Naive thymus-derived CD4-positive, alpha-beta T cell (primary cell): ENCODE measurements around the gene UMODL1. TPM values are rescaled to one million over a fixed set of nuclear protein-coding genes. Genes with fewer than 3 reads are reported as not detected.
"Not testable (repeated sequence)": the region's sequence is repeated elsewhere in the genome, so short reads cannot be mapped to it uniquely, and the experiment has no call there.

Experiments used
- ATAC-seq: fragments of 150-1000 bp; cut with Tn5 transposase; 2 replicates; pipeline ENCODE4 v1.10.0; 2021; ENCODE audit warnings: mild to moderate bottlenecking, moderate library complexity
- CTCF ChIA-PET: fragments of 350-600 bp; sonication (Branson Sonifier 250); formaldehyde crosslinking; loops from one replicate; lab custom pipeline; 2021; ENCODE audit warnings: antibody characterized with exemption; lab: Charles Lee
- POLR2A ChIA-PET: fragments of 350-600 bp; sonication (Branson Sonifier 250); formaldehyde crosslinking; loops from one replicate; lab custom pipeline; 2021; ENCODE audit warnings: antibody characterized with exemption, inconsistent platforms; lab: Charles Lee
- DNase-seq, 9 donors: peaks; one replicate each; pipeline versions ENCODE4 v3.0.0 to v3.0.0-alpha.2; 2020 to 2022; ENCODE audit warnings: mixed read lengths in 1 of 9
- H3K27ac ChIP-seq: one replicate; pipeline ENCODE4 v1.7.0; 2013; ENCODE audit warnings: mild to moderate bottlenecking, low read depth, low read length, moderate library complexity
- H3K27me3 ChIP-seq, 2 donors: one replicate each; pipeline ENCODE4 v1.7.0; 2013; ENCODE audit warnings: low read length in 2 of 2, mild to moderate bottlenecking in 2 of 2, moderate library complexity in 2 of 2; ENCODE audit not compliant: control insufficient read depth in 2 of 2, insufficient read depth in 2 of 2
- H3K36me3 ChIP-seq, 3 experiments: 1 replicate in 2 of 3; 2 replicates in 1 of 3; pipeline ENCODE4 v1.7.0; 2013; ENCODE audit warnings: low read length in 3 of 3, mild to moderate bottlenecking in 3 of 3, moderate library complexity in 1 of 3; ENCODE audit not compliant: insufficient read depth in 3 of 3, control insufficient read depth in 2 of 3
- H3K4me1 ChIP-seq, 2 donors: one replicate each; pipeline ENCODE4 v1.7.0; 2013; ENCODE audit warnings: low read length in 2 of 2, mild to moderate bottlenecking in 2 of 2, moderate library complexity in 1 of 2; ENCODE audit not compliant: control insufficient read depth in 2 of 2, insufficient read depth in 2 of 2
- H3K4me3 ChIP-seq: 2 replicates; pipeline ENCODE4 v1.7.0; 2013; ENCODE audit warnings: mild to moderate bottlenecking, low read length
- H3K9me3 ChIP-seq, 3 experiments: 1 replicate in 2 of 3; 2 replicates in 1 of 3; pipeline ENCODE4 v1.7.0; 2013; ENCODE audit warnings: low read length in 3 of 3; ENCODE audit not compliant: control insufficient read depth in 2 of 3
- H3K27ac Mint-ChIP-seq, 9 donors: one replicate each; pipeline ENCODE4 v1.8.0; 2020 to 2022; ENCODE audit warnings: mixed read lengths in 9 of 9, mild to moderate bottlenecking in 8 of 9, moderate library complexity in 5 of 9, inconsistent platforms in 2 of 9
- H3K27me3 Mint-ChIP-seq, 5 donors: one replicate each; pipeline ENCODE4 v1.8.0; 2021 to 2022; ENCODE audit warnings: mixed read lengths in 5 of 5, mild to moderate bottlenecking in 1 of 5
- H3K36me3 Mint-ChIP-seq, 5 donors: one replicate each; pipeline ENCODE4 v1.8.0; 2020 to 2022; ENCODE audit warnings: mixed read lengths in 5 of 5, mild to moderate bottlenecking in 3 of 5, inconsistent platforms in 1 of 5
- H3K4me1 Mint-ChIP-seq, 7 donors: one replicate each; pipeline ENCODE4 v1.8.0; 2020 to 2022; ENCODE audit warnings: mixed read lengths in 7 of 7, mild to moderate bottlenecking in 3 of 7, inconsistent platforms in 1 of 7
- H3K4me3 Mint-ChIP-seq, 10 donors: one replicate each; pipeline ENCODE4 v1.8.0; 2020 to 2022; ENCODE audit warnings: mild to moderate bottlenecking in 10 of 10, mixed read lengths in 10 of 10, moderate library complexity in 6 of 10, inconsistent platforms in 2 of 10
- H3K9me3 Mint-ChIP-seq, 11 donors: one replicate each; pipeline ENCODE4 v1.8.0; 2020 to 2022; ENCODE audit warnings: mixed read lengths in 11 of 11, mild to moderate bottlenecking in 4 of 11, inconsistent platforms in 1 of 11, moderate library complexity in 1 of 11
- intact Hi-C, 2 donors: fragments of 100-400 bp; cut with micrococcal nuclease; formaldehyde crosslinking; loops; one replicate each; pipeline ENCODE4 v1.15.1; 2023
- polyA plus RNA-seq, 2 donors: library from polyadenylated mRNA; unstranded; fragments of 300-500 nt; fragmentation: Illumina TruSeq; gene quantifications; one replicate each; pipeline ENCODE4 v1.2.3, GENCODE V29; 2021
- total RNA-seq, 6 experiments: library from RNA in 5 of 6; stranded (reverse) in 5 of 6; gene quantifications; 1 replicate in 5 of 6; 2 replicates in 1 of 6; pipeline ENCODE4 v1.2.3 and lab custom pipeline; 2021 to 2026

The UMODL1 gene
- total and polyA plus RNA-seq, 7 experiments from 2014 or later: 0.11 to 1.7 (median 0.66) TPM; not detected in 1

- POLR2A ChIA-PET, H3K27me3 Mint-ChIP-seq: not testable (repeated sequence)
These were observed 6.6 kb downstream of the UMODL1 start for GRCh38 chr21:42077685-42078238.

GRCh38 chr21:42078247-42079007 is 7.3 kb downstream of the UMODL1 start:
- H3K27me3 ChIP-seq, DNase-seq, H3K27ac ChIP-seq, intact Hi-C loops, H3K9me3 Mint-ChIP-seq, H3K27ac Mint-ChIP-seq, H3K36me3 Mint-ChIP-seq, H3K4me3 Mint-ChIP-seq, H3K27me3 Mint-ChIP-seq, CTCF ChIA-PET, H3K36me3 ChIP-seq, POLR2A ChIA-PET, H3K9me3 ChIP-seq, H3K4me1 ChIP-seq, H3K4me1 Mint-ChIP-seq, H3K4me3 ChIP-seq, ATAC-seq: not testable (repeated sequence)

More at GRCh38 chr21:42077685-42078238, 6.6 kb downstream of the UMODL1 start:
- H3K36me3 ChIP-seq, H3K27me3 ChIP-seq, H3K36me3 Mint-ChIP-seq, H3K27ac ChIP-seq, H3K4me3 ChIP-seq, H3K9me3 ChIP-seq, H3K27ac Mint-ChIP-seq, DNase-seq, intact Hi-C loops, H3K9me3 Mint-ChIP-seq, ATAC-seq, H3K4me1 ChIP-seq, H3K4me3 Mint-ChIP-seq: not testable (repeated sequence)
- CTCF ChIA-PET: interaction anchor here (1.2 kb wide), 1 partner anchor 30 kb away, joined by 3 read pairs; no protein-coding TSS in a partner anchor
- H3K4me1 Mint-ChIP-seq: peaks cover 0 to 16% (median 5%) of the 10 kb centered on the region in 7 donors

- Mint-ChIP-seq H3K4me1 (peaks cover 0 to under 1% (median 0%) of the 10 kb centered on the region in 7 donors), H3K9me3 (no peaks in the 10 kb centered on the region), H3K27me3 (no peaks in the 10 kb centered on the region), H3K4me3 (no peak overlapping the region), H3K27ac (no peak overlapping the region), H3K36me3 (no peaks in the 10 kb centered on the region)
- no peaks in the 10 kb centered on the region for H3K36me3 ChIP-seq
- H3K9me3 ChIP-seq: no peaks in the 10 kb centered on the region
- no peak for ATAC-seq
- no peak overlapping the region for H3K27ac ChIP-seq
- ChIA-PET POLR2A (no interaction called here), CTCF (no interaction called here)
- H3K27me3 ChIP-seq: no peaks in the 10 kb centered on the region
- intact Hi-C loops: no loop called here
- H3K4me3 ChIP-seq: no peak overlapping the region
- DNase-seq: no peak
- H3K4me1 ChIP-seq: no peaks in the 10 kb centered on the region
These were observed 8.2 kb downstream of the UMODL1 start for GRCh38 chr21:42079008-42079938.

- Mint-ChIP-seq H3K9me3 (no peaks in the 10 kb centered on the region), H3K4me3 (no peak overlapping the region), H3K4me1 (no peaks in the 10 kb centered on the region), H3K27ac (no peak overlapping the region), H3K27me3 (no peaks in the 10 kb centered on the region), H3K36me3 (no peaks in the 10 kb centered on the region)
- H3K9me3 ChIP-seq: no peaks in the 10 kb centered on the region
- H3K36me3 ChIP-seq: no peaks in the 10 kb centered on the region
- H3K4me1 ChIP-seq: no peaks in the 10 kb centered on the region
- no peak overlapping the region for H3K27ac ChIP-seq
- CTCF ChIA-PET: no interaction called here
- POLR2A ChIA-PET: no interaction called here
- peak; percentile 42 for ATAC-seq
- no peaks in the 10 kb centered on the region for H3K27me3 ChIP-seq
- no peak overlapping the region for H3K4me3 ChIP-seq
- DNase-seq: no peak
- intact Hi-C loops: no loop called here
These were observed 9.0 kb downstream of the UMODL1 start for GRCh38 chr21:42079939-42080787.

- no peaks in the 10 kb centered on the region for H3K27me3 ChIP-seq
- H3K27ac ChIP-seq: no peak overlapping the region
- ChIA-PET POLR2A (no interaction called here), CTCF (no interaction called here)
- intact Hi-C loops: no loop called here
- Mint-ChIP-seq H3K27ac (no peak overlapping the region), H3K4me3 (no peak overlapping the region), H3K4me1 (no peaks in the 10 kb centered on the region), H3K36me3 (no peaks in the 10 kb centered on the region), H3K27me3 (no peaks in the 10 kb centered on the region), H3K9me3 (no peaks in the 10 kb centered on the region)
- ATAC-seq: peak; percentile 71
- DNase-seq: no peak
- H3K9me3 ChIP-seq: no peaks in the 10 kb centered on the region
- H3K4me1 ChIP-seq: no peaks in the 10 kb centered on the region
- H3K4me3 ChIP-seq: no peak overlapping the region
- no peaks in the 10 kb centered on the region for H3K36me3 ChIP-seq
These were observed 9.6 kb downstream of the UMODL1 start for GRCh38 chr21:42080788-42081083.

GRCh38 chr21:42081138-42081537 is 10.0 kb downstream of the UMODL1 start:
- Mint-ChIP-seq H3K27me3 (no peaks in the 10 kb centered on the region), H3K4me3 (no peak overlapping the region), H3K9me3 (no peaks in the 10 kb centered on the region), H3K27ac (no peak overlapping the region), H3K4me1 (no peaks in the 10 kb centered on the region), H3K36me3 (no peaks in the 10 kb centered on the region)
- H3K4me3 ChIP-seq: no peak overlapping the region
- no peaks in the 10 kb centered on the region for H3K36me3 ChIP-seq
- no peak overlapping the region for H3K27ac ChIP-seq
- ChIA-PET POLR2A (no interaction called here), CTCF (no interaction called here)
- no peaks in the 10 kb centered on the region for H3K9me3 ChIP-seq
- intact Hi-C loops: no loop called here
- ATAC-seq: peak; percentile 64
- H3K27me3 ChIP-seq: no peaks in the 10 kb centered on the region
- DNase-seq: no peak
- no peaks in the 10 kb centered on the region for H3K4me1 ChIP-seq
